GM23338 (cell line): ENCODE data around the gene NCKAP1. TPM values are rescaled to one million over a fixed set of nuclear protein-coding genes. Genes with fewer than 3 reads are reported as not detected.
"Not testable (repeated sequence)": the region's sequence is repeated elsewhere in the genome, so short reads cannot be mapped to it uniquely, and the experiment has no call there.

Source experiments
- ATAC-seq: fragments of 200-7000 bp; cut with Tn5 transposase; 3 replicates; pipeline ENCODE4 v1.9.1; 2020
- DNase-seq: peaks from one replicate; pipeline ENCODE4 v3.0.0-alpha.2; 2015; ENCODE audit warnings: low spot score
- H2AFZ ChIP-seq: fragments of 200-600 bp; sonication (generic); 2 replicates; pipeline ENCODE4 v1.8.0; 2016; ENCODE audit warnings: antibody characterized with exemption, mild to moderate bottlenecking, moderate library complexity
- H3F3A ChIP-seq: fragments of 200-600 bp; sonication (generic); replicated peaks from 2 replicates; pipeline ENCODE4 v1.8.0; 2017; ENCODE audit warnings: antibody characterized with exemption, mixed run types, low read depth
- H3K27ac ChIP-seq: fragments of 200-600 bp; sonication (generic); 2 replicates; pipeline ENCODE4 v1.6.1; 2016; ENCODE audit warnings: low read depth
- H3K27me3 ChIP-seq: fragments of 200-600 bp; sonication (generic); 2 replicates; pipeline ENCODE4 v1.8.0; 2016; ENCODE audit warnings: mild to moderate bottlenecking, mixed run types, moderate library complexity; ENCODE audit not compliant: insufficient read depth
- H3K36me3 ChIP-seq: fragments of 200-600 bp; sonication (generic); 2 replicates; pipeline ENCODE4 v1.8.0; 2016; ENCODE audit warnings: mild to moderate bottlenecking; ENCODE audit not compliant: insufficient read depth
- H3K4me1 ChIP-seq: fragments of 200-600 bp; sonication (generic); 2 replicates; pipeline ENCODE4 v1.8.0; 2016; ENCODE audit warnings: mild to moderate bottlenecking, moderate library complexity; ENCODE audit not compliant: insufficient read depth
- H3K4me2 ChIP-seq: fragments of 200-600 bp; sonication (generic); 2 replicates; pipeline ENCODE4 v1.7.1; 2017; ENCODE audit warnings: mixed run types
- H3K4me3 ChIP-seq: fragments of 200-600 bp; sonication (generic); 2 replicates; pipeline ENCODE4 v1.6.1; 2016; ENCODE audit warnings: mixed run types
- H3K79me2 ChIP-seq: fragments of 200-600 bp; sonication (generic); replicated peaks from 2 replicates; pipeline ENCODE4 v1.8.0; 2017; ENCODE audit warnings: mild to moderate bottlenecking; ENCODE audit not compliant: insufficient read depth
- H3K9me2 ChIP-seq: fragments of 200-600 bp; sonication (generic); 2 replicates; pipeline ENCODE4 v1.8.0; 2017; ENCODE audit not compliant: insufficient read depth
- H4K20me1 ChIP-seq: fragments of 200-600 bp; sonication (generic); replicated peaks from 2 replicates; pipeline ENCODE4 v1.8.0; 2017; ENCODE audit warnings: mild to moderate bottlenecking; ENCODE audit not compliant: insufficient read depth
- H3K27ac Mint-ChIP-seq: 2 replicates; pipeline ENCODE4 v1.8.0; 2020; ENCODE audit warnings: inconsistent platforms, mild to moderate bottlenecking, moderate library complexity, mixed read lengths
- H3K27me3 Mint-ChIP-seq: 3 replicates; pipeline ENCODE4 v1.8.0; 2022; ENCODE audit warnings: low read depth, mild to moderate bottlenecking, moderate library complexity, mixed read lengths, inconsistent platforms; ENCODE audit not compliant: insufficient read depth, poor library complexity
- H3K36me3 Mint-ChIP-seq: 3 replicates; pipeline ENCODE4 v1.8.0; 2021; ENCODE audit warnings: low read depth, mild to moderate bottlenecking, inconsistent platforms, moderate library complexity, mixed read lengths
- H3K4me1 Mint-ChIP-seq: 3 replicates; pipeline ENCODE4 v1.8.0; 2020; ENCODE audit warnings: mild to moderate bottlenecking, inconsistent platforms, mixed read lengths
- H3K4me3 Mint-ChIP-seq: 3 replicates; pipeline ENCODE4 v1.8.0; 2021; ENCODE audit warnings: moderate library complexity, mild to moderate bottlenecking, inconsistent platforms, mixed read lengths
- H3K9me3 Mint-ChIP-seq: 3 replicates; pipeline ENCODE4 v1.8.0; 2020; ENCODE audit warnings: moderate library complexity, mild to moderate bottlenecking, inconsistent platforms, mixed read lengths
- EZH2 ChIP-seq: fragments of 200-600 bp; sonication (generic); IDR thresholded peaks from one replicate; pipeline ENCODE4 v1.8.0; 2017; ENCODE audit warnings: antibody characterized with exemption, mild to moderate bottlenecking, low read depth; ENCODE audit not compliant: unreplicated experiment
- polyA plus RNA-seq: library from polyadenylated mRNA; unstranded; fragments of >200 nt; fragmentation: Nextera tagmentation; extraction: Ambion mirVana; gene quantifications from 2 replicates; pipeline ENCODE4 v1.2.1, GENCODE V29; 2016
- total RNA-seq: library from RNA; depleted of rRNA; stranded (reverse); fragments of >200 nt; shearing (Covaris generic); gene quantifications from 2 replicates; pipeline ENCODE4 v1.2.3, GENCODE V29; 2014
- TF ChIP-seq, protein P1 (sequence below), 2 experiments: fragments of 200-600 bp in 1 of 2; sonication (generic) in 1 of 2; conservative IDR thresholded peaks; 2 replicates each; pipeline versions ENCODE4 v1.5.1 to v1.6.1; 2016 to 2017; ENCODE audit warnings: antibody characterized with exemption in 2 of 2, low read depth in 2 of 2, mild to moderate bottlenecking in 2 of 2, moderate library complexity in 1 of 2

NCKAP1 gene
- total and polyA plus RNA-seq, 2 experiments from 2014 or later = 53.8 to 157 TPM

DNA sequence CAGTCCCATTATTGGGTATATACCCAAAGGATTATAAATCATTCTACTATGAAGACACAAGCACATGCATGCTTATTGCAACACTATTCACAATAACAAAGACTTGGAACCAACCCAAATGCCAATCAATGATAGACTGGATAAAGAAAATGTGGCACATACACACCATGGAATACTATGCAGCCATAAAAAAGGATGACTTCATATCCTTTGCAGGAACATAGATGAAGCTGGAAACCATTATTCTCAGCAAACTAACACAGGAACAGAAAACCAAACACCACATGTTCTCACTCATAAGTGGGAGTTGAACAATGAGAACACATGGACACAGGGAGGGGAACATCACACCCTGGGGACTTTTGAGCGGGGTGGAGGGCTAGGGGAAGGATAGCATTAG lies 158.2 kb downstream of the NCKAP1 start:
- H4K20me1 ChIP-seq, H3K36me3 Mint-ChIP-seq, H3K27ac ChIP-seq, DNase-seq, H2AFZ ChIP-seq, H3K79me2 ChIP-seq, H3K27me3 Mint-ChIP-seq, H3K9me2 ChIP-seq, H3K4me1 Mint-ChIP-seq, H3K36me3 ChIP-seq, H3K27ac Mint-ChIP-seq, ATAC-seq, H3K4me3 ChIP-seq, H3K27me3 ChIP-seq, H3K4me1 ChIP-seq, H3K4me3 Mint-ChIP-seq, H3K4me2 ChIP-seq, H3F3A ChIP-seq: not testable (repeated sequence)
- peaks cover 13% of the 10 kb centered on the region; the same call in 2 of the 3 replicates for H3K9me3 Mint-ChIP-seq

DNA sequence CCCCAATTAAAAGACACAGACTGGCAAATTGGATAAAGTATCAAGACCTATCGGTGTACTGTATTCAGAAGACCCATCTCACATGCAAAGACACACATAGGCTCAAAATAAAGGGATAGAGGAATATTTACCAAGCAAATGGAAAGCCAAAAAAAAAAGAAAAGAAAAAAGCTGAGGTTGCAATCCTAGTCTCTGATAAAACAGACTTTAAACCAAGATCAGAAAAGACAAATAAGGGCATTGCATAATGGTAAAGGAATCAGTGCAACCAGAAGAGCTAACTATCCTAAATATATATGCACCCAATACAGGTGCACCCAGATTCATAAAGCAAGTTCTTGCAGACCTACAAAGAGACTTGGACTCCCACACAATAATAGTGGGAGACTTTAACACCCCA lies 161.6 kb downstream of the NCKAP1 start:
- not testable (repeated sequence) for H3K79me2 ChIP-seq, H3K27me3 ChIP-seq, H3K4me1 Mint-ChIP-seq, H3K4me1 ChIP-seq, H3K27me3 Mint-ChIP-seq, H2AFZ ChIP-seq, H3K9me2 ChIP-seq, DNase-seq, H3K36me3 ChIP-seq, H3K4me2 ChIP-seq, H3F3A ChIP-seq, H4K20me1 ChIP-seq, H3K36me3 Mint-ChIP-seq, H3K4me3 ChIP-seq, H3K27ac Mint-ChIP-seq, ATAC-seq, H3K4me3 Mint-ChIP-seq, H3K27ac ChIP-seq
- H3K9me3 Mint-ChIP-seq = peaks cover 20% of the 10 kb centered on the region; the same call in 2 of the 3 replicates

DNA sequence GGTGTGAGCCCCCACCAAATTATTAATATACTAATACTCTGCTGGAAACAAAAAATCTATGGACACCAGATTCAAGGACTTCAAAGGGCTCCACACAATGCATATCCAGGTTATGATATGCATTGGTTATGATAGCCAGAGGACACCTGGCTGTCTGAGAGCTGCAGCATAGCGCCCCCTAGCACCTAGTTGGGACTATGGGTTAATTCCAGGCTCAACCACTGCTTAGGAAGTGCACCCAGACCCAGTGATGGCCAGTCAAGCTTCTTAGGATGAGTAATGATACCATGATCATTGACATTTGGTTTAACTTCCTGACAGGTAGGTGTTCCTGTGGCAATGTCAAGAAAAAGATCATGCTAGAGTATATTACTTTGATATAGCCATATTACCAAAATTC lies 168.0 kb downstream of the NCKAP1 start:
- TF ChIP-seq EZH2 = no peak
- TF ChIP-seq, protein P1, sequence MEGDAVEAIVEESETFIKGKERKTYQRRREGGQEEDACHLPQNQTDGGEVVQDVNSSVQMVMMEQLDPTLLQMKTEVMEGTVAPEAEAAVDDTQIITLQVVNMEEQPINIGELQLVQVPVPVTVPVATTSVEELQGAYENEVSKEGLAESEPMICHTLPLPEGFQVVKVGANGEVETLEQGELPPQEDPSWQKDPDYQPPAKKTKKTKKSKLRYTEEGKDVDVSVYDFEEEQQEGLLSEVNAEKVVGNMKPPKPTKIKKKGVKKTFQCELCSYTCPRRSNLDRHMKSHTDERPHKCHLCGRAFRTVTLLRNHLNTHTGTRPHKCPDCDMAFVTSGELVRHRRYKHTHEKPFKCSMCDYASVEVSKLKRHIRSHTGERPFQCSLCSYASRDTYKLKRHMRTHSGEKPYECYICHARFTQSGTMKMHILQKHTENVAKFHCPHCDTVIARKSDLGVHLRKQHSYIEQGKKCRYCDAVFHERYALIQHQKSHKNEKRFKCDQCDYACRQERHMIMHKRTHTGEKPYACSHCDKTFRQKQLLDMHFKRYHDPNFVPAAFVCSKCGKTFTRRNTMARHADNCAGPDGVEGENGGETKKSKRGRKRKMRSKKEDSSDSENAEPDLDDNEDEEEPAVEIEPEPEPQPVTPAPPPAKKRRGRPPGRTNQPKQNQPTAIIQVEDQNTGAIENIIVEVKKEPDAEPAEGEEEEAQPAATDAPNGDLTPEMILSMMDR (conservative IDR thresholded peaks at IDR 0.05; ENCODE audit: low read depth in 2 of 2) = peak; percentile 97
- H3K4me1 ChIP-seq = peaks cover 14% of the 10 kb centered on the region
- H2AFZ ChIP-seq = no peak overlapping the region
- no peak overlapping the region for H3K4me3 Mint-ChIP-seq
- H3K27ac Mint-ChIP-seq = no peak overlapping the region
- no peaks in the 10 kb centered on the region for H3K9me2 ChIP-seq
- peaks cover 28% of the 10 kb centered on the region for H3K27me3 ChIP-seq
- ATAC-seq = peak; percentile 26
- H3F3A ChIP-seq = 0 out of 2 replicates have a peak, but pooled peaks cover 4% of the 10 kb centered on the region
- H3K9me3 Mint-ChIP-seq = peaks cover 7% of the 10 kb centered on the region; the same call in 2 of the 3 replicates
- no peaks in the 10 kb centered on the region for H3K79me2 ChIP-seq
- no peaks in the 10 kb centered on the region for H4K20me1 ChIP-seq
- H3K36me3 ChIP-seq = no peaks in the 10 kb centered on the region
- H3K27ac ChIP-seq = no peak overlapping the region
- no peak overlapping the region for H3K4me3 ChIP-seq
- H3K27me3 Mint-ChIP-seq = peaks cover 26% of the 10 kb centered on the region
- H3K4me1 Mint-ChIP-seq = peaks cover 16% of the 10 kb centered on the region
- DNase-seq = peak; percentile 90
- no peaks in the 10 kb centered on the region; the same call in 2 of the 3 replicates for H3K36me3 Mint-ChIP-seq
- no peak overlapping the region for H3K4me2 ChIP-seq
